ENCODE results near the gene SLC6A19.

The SLC6A19 gene

GRCh38 chr5:1161108-1161832 is 40.1 kb upstream of the SLC6A19 start:
- TF ChIP-seq, protein P1, sequence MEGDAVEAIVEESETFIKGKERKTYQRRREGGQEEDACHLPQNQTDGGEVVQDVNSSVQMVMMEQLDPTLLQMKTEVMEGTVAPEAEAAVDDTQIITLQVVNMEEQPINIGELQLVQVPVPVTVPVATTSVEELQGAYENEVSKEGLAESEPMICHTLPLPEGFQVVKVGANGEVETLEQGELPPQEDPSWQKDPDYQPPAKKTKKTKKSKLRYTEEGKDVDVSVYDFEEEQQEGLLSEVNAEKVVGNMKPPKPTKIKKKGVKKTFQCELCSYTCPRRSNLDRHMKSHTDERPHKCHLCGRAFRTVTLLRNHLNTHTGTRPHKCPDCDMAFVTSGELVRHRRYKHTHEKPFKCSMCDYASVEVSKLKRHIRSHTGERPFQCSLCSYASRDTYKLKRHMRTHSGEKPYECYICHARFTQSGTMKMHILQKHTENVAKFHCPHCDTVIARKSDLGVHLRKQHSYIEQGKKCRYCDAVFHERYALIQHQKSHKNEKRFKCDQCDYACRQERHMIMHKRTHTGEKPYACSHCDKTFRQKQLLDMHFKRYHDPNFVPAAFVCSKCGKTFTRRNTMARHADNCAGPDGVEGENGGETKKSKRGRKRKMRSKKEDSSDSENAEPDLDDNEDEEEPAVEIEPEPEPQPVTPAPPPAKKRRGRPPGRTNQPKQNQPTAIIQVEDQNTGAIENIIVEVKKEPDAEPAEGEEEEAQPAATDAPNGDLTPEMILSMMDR (IDR thresholded peaks at IDR 0.05; ENCODE audit: insufficient read depth, low read length, missing control alignments), result no peak
- H3K4me3 ChIP-seq (ENCODE audit: low read depth, low read length), result no peak overlapping the region
- CTCF ChIA-PET, result interaction anchor here (0.8 to 3.1 kb wide), 3 partner anchors 14 to 493 kb away, joined by 3 to 11 read pairs (median 3); no protein-coding TSS in a partner anchor
- DNase-seq (ENCODE audit: low read depth, low spot score), result no peak
- POLR2A ChIA-PET, result no interaction called here

- POLR2A ChIA-PET, result no interaction called here
Measured at GRCh38 chr5:1161833-1162229, 39.6 kb upstream of the SLC6A19 start.

DNA sequence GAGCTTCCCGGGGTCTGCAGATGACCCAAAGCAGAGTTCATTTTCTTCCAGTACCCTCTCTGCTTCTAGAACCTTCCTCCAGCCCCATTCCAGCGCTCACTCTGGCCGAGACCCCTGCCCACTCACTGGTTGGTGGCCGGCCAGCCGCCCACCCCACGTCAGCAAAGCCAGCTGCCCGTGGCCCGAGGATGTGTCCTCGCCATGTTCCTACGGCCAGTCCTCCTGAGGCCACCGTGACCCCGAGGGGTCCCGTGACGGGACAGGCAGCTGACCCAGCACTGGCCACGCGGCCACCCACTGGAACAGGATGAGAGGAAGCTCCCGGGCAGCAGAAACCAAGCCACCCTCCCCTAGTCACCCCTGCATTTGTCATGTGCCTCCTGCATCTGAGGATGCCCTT is 39.1 kb upstream of the SLC6A19 start:
- ChIA-PET POLR2A (no interaction called here), CTCF (interaction anchor here (1.5 to 3.1 kb wide), 2 partner anchors 13 to 483 kb away, joined by 3 to 11 read pairs; no protein-coding TSS in a partner anchor)
- TF ChIP-seq, protein P1 (IDR thresholded peaks at IDR 0.05; ENCODE audit: insufficient read depth, low read length, missing control alignments), result no peak
- no peak for DNase-seq (ENCODE audit: low read depth, low spot score)
- no peak overlapping the region for H3K4me3 ChIP-seq (ENCODE audit: low read depth, low read length)

More at GRCh38 chr5:1161833-1162229, 39.6 kb upstream of the SLC6A19 start:
- DNase-seq (ENCODE audit: low read depth, low spot score), result no peak
- no peak overlapping the region for H3K4me3 ChIP-seq (ENCODE audit: low read depth, low read length)
- CTCF ChIA-PET, result interaction anchor here (1.5 to 3.1 kb wide), 2 partner anchors 13 to 483 kb away, joined by 3 to 11 read pairs; no protein-coding TSS in a partner anchor
- TF ChIP-seq, protein P1 (IDR thresholded peaks at IDR 0.05; ENCODE audit: insufficient read depth, low read length, missing control alignments), result no peak

GRCh38 chr5:1162751-1163150 is 38.6 kb upstream of the SLC6A19 start:
- TF ChIP-seq, protein P1 (IDR thresholded peaks at IDR 0.05; ENCODE audit: insufficient read depth, low read length, missing control alignments), result no peak
- no peak for DNase-seq (ENCODE audit: low read depth, low spot score)
- CTCF ChIA-PET, result interaction anchor here (1.5 to 3.1 kb wide), 2 partner anchors 12 to 483 kb away, joined by 3 to 11 read pairs; no protein-coding TSS in a partner anchor
- H3K4me3 ChIP-seq (ENCODE audit: low read depth, low read length), result no peak overlapping the region
- POLR2A ChIA-PET, result no interaction called here

GRCh38 chr5:1163366-1163765 is 38.0 kb upstream of the SLC6A19 start:
- POLR2A ChIA-PET, result no interaction called here
- CTCF ChIA-PET, result interaction anchor here (1.0 to 3.1 kb wide), 3 partner anchors 10 to 482 kb away, joined by 3 to 11 read pairs (median 9); no protein-coding TSS in a partner anchor
- TF ChIP-seq, protein P1 (IDR thresholded peaks at IDR 0.05; ENCODE audit: insufficient read depth, low read length, missing control alignments), result no peak

GRCh38 chr5:1163879-1164278 is 37.5 kb upstream of the SLC6A19 start:
- no peak for DNase-seq (ENCODE audit: low read depth, low spot score)
- POLR2A ChIA-PET, result no interaction called here
- CTCF ChIA-PET, result interaction anchor here (1.0 to 3.1 kb wide), 4 partner anchors 10 to 481 kb away, joined by 3 to 11 read pairs (median 8); no protein-coding TSS in a partner anchor
- TF ChIP-seq, protein P1 (IDR thresholded peaks at IDR 0.05; ENCODE audit: insufficient read depth, low read length, missing control alignments), result no peak
- H3K4me3 ChIP-seq (ENCODE audit: low read depth, low read length), result no peak overlapping the region

More at GRCh38 chr5:1163366-1163765, 38.0 kb upstream of the SLC6A19 start:
- H3K4me3 ChIP-seq (ENCODE audit: low read depth, low read length), result no peak overlapping the region
- DNase-seq (ENCODE audit: low read depth, low spot score), result no peak
